ENCODE data around the gene CACNA1H.

Gene CACNA1H

DNA sequence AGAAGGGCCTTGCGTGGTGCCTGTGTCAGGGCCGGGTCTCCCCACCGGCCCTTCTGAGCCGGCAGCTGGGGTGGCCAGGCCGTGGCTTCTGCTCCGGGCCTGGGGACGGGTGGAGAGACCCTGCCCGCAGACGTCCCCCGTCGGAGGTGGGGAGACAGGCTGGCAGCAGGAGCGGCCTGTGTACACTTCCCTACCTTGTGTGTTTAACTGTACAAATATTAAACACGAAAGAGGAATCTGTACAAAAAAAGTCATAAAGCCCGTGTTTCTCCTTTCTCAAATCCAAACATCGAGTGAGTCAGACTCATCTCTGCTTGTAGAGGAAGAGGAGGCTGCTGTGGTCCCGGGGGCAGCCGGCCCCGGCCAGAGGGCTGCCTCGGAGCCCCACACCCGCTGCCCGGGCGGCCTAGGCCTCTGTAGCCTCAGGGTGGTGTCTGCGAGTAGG, 2.0 kb downstream of the CACNA1H start:
- no peaks in the 10 kb centered on the region for H3K9me3 ChIP-seq (ENCODE audit: insufficient read depth, low read length)
- no peak overlapping the region for H2AFZ ChIP-seq (ENCODE audit: low read depth, low read length)
- H3K4me1 ChIP-seq (ENCODE audit: low read length): no peaks in the 10 kb centered on the region
- no peak overlapping the region for H3K9ac ChIP-seq (ENCODE audit: low read length)
- no peaks in the 10 kb centered on the region for H3K79me2 ChIP-seq (ENCODE audit: low read length)
- H3K4me3 ChIP-seq (ENCODE audit: low read length): no peak overlapping the region
- H4K20me1 ChIP-seq (ENCODE audit: insufficient read depth, low read length): no peaks in the 10 kb centered on the region
- H3K27ac ChIP-seq (ENCODE audit: low read length): no peak overlapping the region
- no peak overlapping the region for H3K4me2 ChIP-seq (ENCODE audit: low read length)
- no peaks in the 10 kb centered on the region for H3K36me3 ChIP-seq (replicated peaks; ENCODE audit: low read depth, low read length)
- no peaks in the 10 kb centered on the region for H3K27me3 ChIP-seq (ENCODE audit: low read depth, low read length)
- TF ChIP-seq EZH2phosphoT487 (IDR thresholded peaks at IDR 0.05; ENCODE audit: low read depth) (no peak), CTCF (IDR thresholded peaks at IDR 0.05; ENCODE audit: low read depth, low read length) (no peak)

GRCh38 chr16:1155353-1156054, 2.6 kb downstream of the CACNA1H start:
- Histone ChIP-seq H4K20me1 (ENCODE audit: insufficient read depth, low read length) (no peaks in the 10 kb centered on the region), H3K27ac (ENCODE audit: low read length) (no peak overlapping the region), H3K27me3 (ENCODE audit: low read depth, low read length) (no peaks in the 10 kb centered on the region), H3K4me1 (ENCODE audit: low read length) (no peaks in the 10 kb centered on the region), H3K4me3 (ENCODE audit: low read length) (no peak overlapping the region), H3K79me2 (ENCODE audit: low read length) (no peaks in the 10 kb centered on the region), H2AFZ (ENCODE audit: low read depth, low read length) (no peak overlapping the region), H3K36me3 (replicated peaks; ENCODE audit: low read depth, low read length) (no peaks in the 10 kb centered on the region), H3K4me2 (ENCODE audit: low read length) (no peak overlapping the region), H3K9me3 (ENCODE audit: insufficient read depth, low read length) (no peaks in the 10 kb centered on the region), H3K9ac (ENCODE audit: low read length) (no peak overlapping the region)
- TF ChIP-seq EZH2phosphoT487 (IDR thresholded peaks at IDR 0.05; ENCODE audit: low read depth): no peak
- no peak for TF ChIP-seq CTCF (IDR thresholded peaks at IDR 0.05; ENCODE audit: low read depth, low read length)

- H3K4me3 ChIP-seq (ENCODE audit: low read length): no peak overlapping the region
- TF ChIP-seq EZH2phosphoT487 (IDR thresholded peaks at IDR 0.05; ENCODE audit: low read depth) (no peak), CTCF (IDR thresholded peaks at IDR 0.05; ENCODE audit: low read depth, low read length) (no peak)
- H3K4me2 ChIP-seq (ENCODE audit: low read length): no peak overlapping the region
- H3K9me3 ChIP-seq (ENCODE audit: insufficient read depth, low read length): no peaks in the 10 kb centered on the region
- H4K20me1 ChIP-seq (ENCODE audit: insufficient read depth, low read length): no peaks in the 10 kb centered on the region
- H2AFZ ChIP-seq (ENCODE audit: low read depth, low read length): no peak overlapping the region
- no peak overlapping the region for H3K27ac ChIP-seq (ENCODE audit: low read length)
- H3K9ac ChIP-seq (ENCODE audit: low read length): no peak overlapping the region
- H3K4me1 ChIP-seq (ENCODE audit: low read length): no peaks in the 10 kb centered on the region
- H3K79me2 ChIP-seq (ENCODE audit: low read length): no peaks in the 10 kb centered on the region
- H3K27me3 ChIP-seq (ENCODE audit: low read depth, low read length): no peaks in the 10 kb centered on the region
- H3K36me3 ChIP-seq (replicated peaks; ENCODE audit: low read depth, low read length): no peaks in the 10 kb centered on the region
Observed at GRCh38 chr16:1156055-1156982, 3.4 kb downstream of the CACNA1H start.

DNA sequence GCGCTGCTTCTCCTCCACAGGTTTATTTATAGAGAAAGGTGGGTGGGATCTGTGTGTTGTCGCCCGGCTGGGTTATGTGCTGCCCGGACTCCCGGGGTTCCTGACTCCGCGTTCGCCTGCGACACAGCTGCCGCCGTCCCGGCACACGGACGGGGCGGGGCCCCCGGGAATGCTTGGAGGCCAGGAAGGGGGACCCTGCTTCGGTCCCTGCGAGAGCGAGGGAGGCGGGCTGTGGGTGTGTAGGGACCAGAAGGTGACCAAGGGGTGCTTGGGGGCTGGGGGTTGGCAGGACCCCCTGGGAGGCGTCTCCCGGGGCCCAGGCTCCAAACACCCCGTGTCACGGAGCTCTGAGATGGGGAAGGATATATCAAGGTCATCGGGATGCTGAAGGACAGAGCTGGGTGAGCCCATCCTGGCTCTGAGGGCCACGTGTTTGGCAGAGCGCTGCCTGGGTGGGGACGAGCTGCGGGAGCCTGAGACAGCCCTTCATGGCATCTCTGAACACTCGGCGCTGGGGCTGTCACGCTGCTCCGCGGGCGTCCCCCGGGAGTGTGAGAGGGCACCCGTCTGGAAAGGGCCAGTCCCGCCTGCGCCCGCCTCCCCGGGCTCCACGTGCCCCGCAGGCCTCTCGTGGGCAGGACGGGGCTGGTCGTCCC, 4.2 kb downstream of the CACNA1H start:
- no peak overlapping the region for H2AFZ ChIP-seq (ENCODE audit: low read depth, low read length)
- TF ChIP-seq CTCF (IDR thresholded peaks at IDR 0.05; ENCODE audit: low read depth, low read length) (no peak), EZH2phosphoT487 (IDR thresholded peaks at IDR 0.05; ENCODE audit: low read depth) (no peak)
- H3K79me2 ChIP-seq (ENCODE audit: low read length): no peaks in the 10 kb centered on the region
- no peaks in the 10 kb centered on the region for H3K27me3 ChIP-seq (ENCODE audit: low read depth, low read length)
- H3K27ac ChIP-seq (ENCODE audit: low read length): no peak overlapping the region
- H3K9me3 ChIP-seq (ENCODE audit: insufficient read depth, low read length): no peaks in the 10 kb centered on the region
- H3K9ac ChIP-seq (ENCODE audit: low read length): no peak overlapping the region
- no peaks in the 10 kb centered on the region for H4K20me1 ChIP-seq (ENCODE audit: insufficient read depth, low read length)
- no peak overlapping the region for H3K4me2 ChIP-seq (ENCODE audit: low read length)
- no peaks in the 10 kb centered on the region for H3K36me3 ChIP-seq (replicated peaks; ENCODE audit: low read depth, low read length)
- no peak overlapping the region for H3K4me3 ChIP-seq (ENCODE audit: low read length)
- no peaks in the 10 kb centered on the region for H3K4me1 ChIP-seq (ENCODE audit: low read length)

Measured in OCI-LY3 (cell line).